MM.1S (cell line): ENCODE measurements around the gene FAM120A.

Experiments used
- DNase-seq: peaks from one replicate; pipeline ENCODE4 v3.0.0-alpha.2; 2015
- H2AFZ ChIP-seq: fragments of 300-600 bp; sonication (generic); 2 replicates; pipeline ENCODE4 v1.6.0; 2016; ENCODE audit warnings: antibody characterized with exemption, low read length
- H3F3A ChIP-seq: fragments of 300-600 bp; sonication (generic); 2 replicates; pipeline ENCODE4 v1.6.1; 2016; ENCODE audit warnings: mild to moderate bottlenecking, antibody characterized with exemption, low read length, moderate library complexity, mixed read lengths; ENCODE audit not compliant: insufficient read depth
- H3K27ac ChIP-seq: fragments of 300-600 bp; sonication (generic); 2 replicates; pipeline ENCODE4 v1.5.1; 2016; ENCODE audit warnings: mild to moderate bottlenecking, low read length
- H3K27me3 ChIP-seq: fragments of 300-600 bp; sonication (generic); replicated peaks from 2 replicates; pipeline ENCODE4 v1.6.0; 2016; ENCODE audit warnings: low read length; ENCODE audit not compliant: insufficient read depth
- H3K36me3 ChIP-seq: fragments of 300-600 bp; sonication (generic); replicated peaks from 2 replicates; pipeline ENCODE4 v1.6.1; 2016; ENCODE audit warnings: mild to moderate bottlenecking, low read length, mixed read lengths; ENCODE audit not compliant: insufficient read depth
- H3K4me1 ChIP-seq: fragments of 300-600 bp; sonication (generic); 2 replicates; pipeline ENCODE4 v1.6.1; 2016; ENCODE audit warnings: low read length, mixed read lengths
- H3K4me2 ChIP-seq: fragments of 300-600 bp; sonication (generic); 2 replicates; pipeline ENCODE4 v1.6.0; 2016; ENCODE audit warnings: low read depth, low read length
- H3K4me3 ChIP-seq: fragments of 300-600 bp; sonication (generic); 2 replicates; pipeline ENCODE4 v1.5.1; 2016; ENCODE audit warnings: low read length, mixed read lengths
- H3K79me2 ChIP-seq: fragments of 300-600 bp; sonication (generic); 2 replicates; pipeline ENCODE4 v1.6.1; 2016; ENCODE audit warnings: mixed run types, low read length, mixed read lengths
- H3K9ac ChIP-seq: fragments of 300-600 bp; sonication (generic); 2 replicates; pipeline ENCODE4 v1.6.1; 2016; ENCODE audit warnings: low read length, mixed read lengths
- H3K9me2 ChIP-seq: fragments of 300-600 bp; sonication (generic); replicated peaks from 2 replicates; pipeline ENCODE4 v1.6.1; 2016; ENCODE audit warnings: mild to moderate bottlenecking, low read length, mixed read lengths; ENCODE audit not compliant: insufficient read depth
- H3K9me3 ChIP-seq: fragments of 300-600 bp; sonication (generic); replicated peaks from 2 replicates; pipeline ENCODE4 v1.6.1; 2016; ENCODE audit warnings: mild to moderate bottlenecking, low read length, mixed read lengths; ENCODE audit not compliant: insufficient read depth
- H4K20me1 ChIP-seq: fragments of 300-600 bp; sonication (generic); 2 replicates; pipeline ENCODE4 v1.6.1; 2016; ENCODE audit warnings: mild to moderate bottlenecking, low read length, moderate library complexity, mixed read lengths; ENCODE audit not compliant: insufficient read depth
- CTCF ChIP-seq: fragments of 300-600 bp; sonication (generic); IDR thresholded peaks from 2 replicates; pipeline ENCODE4 v1.5.1; 2016; ENCODE audit warnings: antibody characterized with exemption, low read length, mixed read lengths
- EZH2 ChIP-seq: fragments of 300-600 bp; sonication (generic); optimal IDR thresholded peaks from 2 replicates; pipeline ENCODE3; 2017; ENCODE audit warnings: low read depth, mild to moderate bottlenecking, antibody characterized with exemption, low read length, mixed read lengths
- EZH2phosphoT487 ChIP-seq: fragments of 300-600 bp; sonication (generic); IDR thresholded peaks from 2 replicates; pipeline ENCODE4 v1.6.1; 2018; ENCODE audit warnings: antibody characterized with exemption, low read length

FAM120A gene

DNA sequence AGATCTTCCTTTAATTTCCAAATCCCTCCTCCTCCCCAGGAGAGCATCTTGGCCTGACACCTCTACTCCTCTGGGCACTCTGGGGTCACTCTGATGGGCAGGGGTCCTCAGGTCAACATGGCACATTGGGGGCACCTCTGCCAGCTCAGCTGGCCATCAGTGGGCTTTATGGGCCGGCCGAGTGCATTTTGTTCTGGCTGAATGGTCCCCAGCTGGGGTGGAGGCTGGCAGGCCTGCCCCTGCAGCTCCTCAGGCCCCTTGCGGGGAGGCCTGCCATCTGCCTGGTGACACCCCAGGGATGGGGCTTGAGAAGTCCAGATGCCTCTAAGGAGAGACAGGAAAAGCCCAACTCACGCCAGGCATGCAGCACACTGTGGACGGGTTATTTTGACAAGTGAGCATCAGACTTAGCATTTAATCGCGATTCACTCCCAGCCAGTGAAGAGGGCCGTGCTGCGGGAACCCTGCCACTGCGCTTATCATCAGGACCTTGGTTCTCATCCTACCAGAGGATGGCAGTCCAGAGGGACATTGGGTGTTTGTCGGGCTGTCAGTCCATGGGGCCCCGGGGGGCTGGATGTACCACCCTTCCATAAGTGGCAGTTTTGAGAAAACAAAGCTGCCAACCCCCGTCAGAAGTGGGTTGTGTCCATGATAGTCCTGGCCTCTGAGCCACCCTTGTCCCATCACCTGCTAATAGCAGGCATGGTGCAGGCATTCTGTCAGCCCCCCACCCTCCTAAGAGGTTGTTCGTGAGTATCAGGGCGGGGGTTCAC lies 146.6 kb downstream of the FAM120A start:
- no peak overlapping the region for H3K9ac ChIP-seq
- H3K36me3 ChIP-seq = no peaks in the 10 kb centered on the region
- TF ChIP-seq CTCF (no peak), EZH2 (no peak), EZH2phosphoT487 (no peak)
- no peak overlapping the region for H3K4me3 ChIP-seq
- H3K27ac ChIP-seq = no peak overlapping the region
- no peaks in the 10 kb centered on the region for H3F3A ChIP-seq
- 0 out of 2 replicates have a peak, but pooled peaks cover 6% of the 10 kb centered on the region for H3K4me1 ChIP-seq
- H3K9me2 ChIP-seq = no peaks in the 10 kb centered on the region
- H4K20me1 ChIP-seq = no peaks in the 10 kb centered on the region
- no peak overlapping the region for H3K4me2 ChIP-seq
- peaks cover 17% of the 10 kb centered on the region for H3K79me2 ChIP-seq
- no peaks in the 10 kb centered on the region for H3K9me3 ChIP-seq
- DNase-seq = no peak
- no peak overlapping the region for H2AFZ ChIP-seq
- no peaks in the 10 kb centered on the region for H3K27me3 ChIP-seq

DNA sequence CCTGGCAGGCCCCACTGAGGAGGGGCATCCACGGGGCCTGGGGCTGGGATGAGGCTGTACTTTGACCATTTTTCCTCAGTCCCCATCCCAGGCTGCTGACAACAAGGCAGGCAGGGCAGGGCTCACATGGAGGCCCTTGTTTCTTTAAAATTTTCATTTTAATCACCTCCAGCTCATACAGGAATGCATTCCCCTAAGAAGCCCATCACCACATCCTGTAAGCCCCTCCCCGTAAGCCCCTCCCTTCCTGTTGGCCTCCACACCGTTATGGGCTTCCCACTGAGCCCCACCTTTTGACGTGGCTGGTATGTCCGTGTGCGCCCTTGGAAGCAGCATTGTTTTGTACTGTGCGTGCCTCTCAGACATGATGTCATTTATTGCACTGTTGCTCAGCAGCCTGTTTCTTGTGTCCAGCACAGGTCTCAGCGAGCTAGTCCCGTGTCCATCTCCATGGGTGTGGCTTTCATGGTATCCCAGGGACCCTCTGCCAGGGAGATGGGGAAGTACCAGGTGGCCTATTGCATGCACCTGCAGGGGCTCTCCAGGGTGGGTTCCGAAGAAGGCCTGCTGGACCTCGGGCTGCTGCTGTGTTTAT lies 147.3 kb downstream of the FAM120A start:
- H3K9ac ChIP-seq = no peak overlapping the region
- no peaks in the 10 kb centered on the region for H3K9me2 ChIP-seq
- no peak overlapping the region for H3K4me3 ChIP-seq
- 0 out of 2 replicates have a peak, but pooled peaks cover 6% of the 10 kb centered on the region for H3K4me1 ChIP-seq
- H3K79me2 ChIP-seq = peaks cover 24% of the 10 kb centered on the region
- no peaks in the 10 kb centered on the region for H3F3A ChIP-seq
- H3K4me2 ChIP-seq = no peak overlapping the region
- no peak overlapping the region for H3K27ac ChIP-seq
- no peak overlapping the region for H2AFZ ChIP-seq
- no peaks in the 10 kb centered on the region for H3K36me3 ChIP-seq
- no peaks in the 10 kb centered on the region for H3K9me3 ChIP-seq
- H4K20me1 ChIP-seq = no peaks in the 10 kb centered on the region
- no peak for DNase-seq
- no peak for TF ChIP-seq EZH2phosphoT487
- TF ChIP-seq EZH2 = no peak
- no peak for TF ChIP-seq CTCF
- H3K27me3 ChIP-seq = no peaks in the 10 kb centered on the region

DNA sequence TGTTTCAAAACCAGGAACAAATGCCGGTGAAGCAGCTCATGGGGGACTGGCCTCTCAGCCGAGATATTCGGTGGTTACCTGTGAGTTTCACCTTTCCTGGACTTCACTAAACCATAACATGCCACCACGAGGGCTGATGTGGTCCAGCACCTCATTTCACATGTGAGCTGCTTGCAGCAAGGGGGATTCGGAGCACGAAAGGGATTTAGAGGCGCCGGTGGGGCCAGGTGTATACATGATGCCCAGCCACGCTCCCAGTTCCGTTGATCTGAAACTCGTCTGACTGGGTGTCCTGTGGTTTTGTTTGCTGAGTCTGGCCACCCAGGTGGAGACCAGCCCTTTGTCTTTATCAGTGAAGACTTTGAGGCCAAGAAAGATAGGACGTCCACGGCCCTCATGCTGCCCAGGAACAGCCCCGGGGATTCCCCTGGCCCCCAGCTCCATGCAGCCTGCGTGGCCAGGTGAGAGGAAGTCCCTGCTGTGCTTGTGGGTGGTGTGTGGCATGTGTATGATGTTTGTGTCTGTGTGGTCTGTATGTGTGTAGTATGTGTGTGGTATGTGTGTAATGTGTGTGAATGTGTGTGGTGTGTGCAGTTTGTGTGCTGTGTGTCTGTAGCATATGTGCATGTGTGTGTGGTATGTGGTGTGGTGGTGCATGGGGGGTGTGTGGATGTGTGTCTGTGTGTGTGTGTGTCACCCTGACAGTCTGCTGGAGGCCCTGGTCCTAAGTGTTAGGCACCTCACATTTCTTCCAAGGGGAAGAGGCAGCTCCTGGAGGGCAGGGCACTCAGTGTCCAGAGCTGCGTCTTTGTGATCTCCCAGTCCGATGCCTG lies 148.3 kb downstream of the FAM120A start:
- no peak overlapping the region for H3K4me3 ChIP-seq
- no peak overlapping the region for H2AFZ ChIP-seq
- no peaks in the 10 kb centered on the region for H3K36me3 ChIP-seq
- H3K27me3 ChIP-seq = no peaks in the 10 kb centered on the region
- H3K27ac ChIP-seq = no peak overlapping the region
- H3K9me3 ChIP-seq = no peaks in the 10 kb centered on the region
- H3K4me1 ChIP-seq = 0 out of 2 replicates have a peak, but pooled peaks cover 6% of the 10 kb centered on the region
- H3K9ac ChIP-seq = no peak overlapping the region
- no peak for DNase-seq
- H4K20me1 ChIP-seq = no peaks in the 10 kb centered on the region
- no peaks in the 10 kb centered on the region for H3F3A ChIP-seq
- peaks cover 22% of the 10 kb centered on the region for H3K79me2 ChIP-seq
- H3K9me2 ChIP-seq = no peaks in the 10 kb centered on the region
- TF ChIP-seq EZH2phosphoT487 (no peak), EZH2 (no peak), CTCF (no peak)
- no peak overlapping the region for H3K4me2 ChIP-seq
